IPS-18c (cell line): ENCODE data around the gene SLC35E3.
"Not testable (repeated sequence)": the region's sequence is repeated elsewhere in the genome, so short reads cannot be mapped to it uniquely, and the experiment has no call there.

Source experiments
- H3K4me3 ChIP-seq: 2 replicates; pipeline ENCODE4 v1.7.0; 2013; ENCODE audit warnings: low read depth, mild to moderate bottlenecking, low read length, moderate library complexity; ENCODE audit not compliant: insufficient read depth
- H3K9me3 ChIP-seq: one replicate; pipeline ENCODE4 v1.6.1; 2013; ENCODE audit warnings: mild to moderate bottlenecking, low read length, moderate library complexity; ENCODE audit not compliant: control insufficient read depth, insufficient read depth

SLC35E3 gene

DNA sequence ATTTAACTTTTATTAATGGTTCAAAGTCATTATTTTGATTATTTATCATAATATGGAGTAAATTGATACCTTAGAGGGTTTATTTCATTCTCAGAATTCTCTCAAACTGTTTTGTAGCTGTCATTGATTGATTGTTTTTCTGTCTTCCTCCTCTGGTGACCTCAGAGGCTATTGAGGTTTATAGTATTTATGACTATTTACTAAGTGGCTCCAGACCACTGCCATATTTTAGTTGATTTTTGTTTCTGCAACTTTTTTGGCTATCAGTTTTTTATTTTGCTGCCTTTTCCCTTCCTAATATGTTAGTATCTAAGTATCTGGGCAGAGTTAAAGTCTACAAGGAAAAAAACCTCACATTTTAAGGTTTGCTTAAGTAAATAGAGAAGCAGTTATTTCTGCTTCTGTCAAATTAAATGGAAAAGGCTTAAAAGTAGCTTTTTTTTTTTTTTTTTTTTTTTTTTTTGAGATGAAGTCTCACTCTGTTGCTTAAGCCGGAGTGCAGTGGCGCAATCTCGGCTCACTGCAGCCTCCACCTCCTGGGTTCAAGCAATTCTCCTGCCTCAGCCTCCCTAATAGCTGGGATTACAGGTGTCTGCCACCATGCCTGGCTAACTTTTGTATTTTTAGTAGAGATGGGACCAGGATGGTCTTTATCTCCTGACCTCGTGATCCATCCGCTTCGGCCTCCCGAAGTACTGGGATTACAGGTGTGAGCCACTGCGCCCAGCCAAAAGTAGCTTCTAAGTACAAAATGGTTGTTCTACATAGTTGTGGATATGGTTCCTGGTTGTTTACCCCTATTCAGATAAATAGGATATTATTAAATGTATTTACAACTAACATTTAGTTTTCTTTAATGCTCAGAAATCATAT lies 70.2 kb downstream of the SLC35E3 start:
- H3K4me3 ChIP-seq: no peak overlapping the region

GRCh38 chr12:68819481-68819880 lies 73.5 kb downstream of the SLC35E3 start:
- H3K9me3 ChIP-seq, H3K4me3 ChIP-seq: not testable (repeated sequence)

More for the DNA sequence above, 70.2 kb downstream of the SLC35E3 start:
- no peaks in the 10 kb centered on the region for H3K9me3 ChIP-seq

- Histone ChIP-seq H3K9me3 (no peaks in the 10 kb centered on the region), H3K4me3 (no peak overlapping the region)
Observed at GRCh38 chr12:68821357-68822188, 75.6 kb downstream of the SLC35E3 start.

- Histone ChIP-seq H3K4me3 (no peak overlapping the region), H3K9me3 (no peaks in the 10 kb centered on the region)
Observed at GRCh38 chr12:68823696-68824095, 77.7 kb downstream of the SLC35E3 start.

DNA sequence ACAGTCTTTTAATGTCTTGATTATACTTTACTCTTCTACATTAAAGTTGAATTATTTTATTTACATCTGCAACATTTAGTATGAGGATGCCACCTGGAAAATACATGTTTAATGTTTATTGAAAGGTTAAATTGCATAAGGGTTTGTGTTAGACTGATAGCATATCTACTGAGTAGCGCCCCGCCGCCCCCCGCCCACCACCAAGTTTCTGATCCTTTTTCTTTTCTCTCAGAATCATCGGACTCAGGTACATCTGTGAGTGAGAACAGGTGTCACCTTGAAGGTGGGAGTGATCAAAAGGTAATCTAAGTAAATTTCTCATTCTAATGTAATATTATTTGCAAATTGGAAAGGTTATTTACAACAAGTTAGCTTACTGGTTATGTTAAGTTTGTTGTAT lies 78.2 kb downstream of the SLC35E3 start:
- no peak overlapping the region for H3K4me3 ChIP-seq
- no peaks in the 10 kb centered on the region for H3K9me3 ChIP-seq

- no peaks in the 10 kb centered on the region for H3K9me3 ChIP-seq
- no peak overlapping the region for H3K4me3 ChIP-seq
Observed at GRCh38 chr12:68824597-68825250, 78.7 kb downstream of the SLC35E3 start.

GRCh38 chr12:68825569-68826217 lies 79.7 kb downstream of the SLC35E3 start:
- H3K4me3 ChIP-seq: no peak overlapping the region
- H3K9me3 ChIP-seq: no peaks in the 10 kb centered on the region

- H3K4me3 ChIP-seq: no peak overlapping the region
- no peaks in the 10 kb centered on the region for H3K9me3 ChIP-seq
Observed at GRCh38 chr12:68827895-68828671, 82.1 kb downstream of the SLC35E3 start.

- no peak overlapping the region for H3K4me3 ChIP-seq
- no peaks in the 10 kb centered on the region for H3K9me3 ChIP-seq
Observed at GRCh38 chr12:68828672-68829068, 82.7 kb downstream of the SLC35E3 start.
